GM19193 (cell line): Measurements from ENCODE around the gene ITGB3.

Source experiments
- POLR2A ChIP-seq: IDR thresholded peaks from 4 replicates; pipeline ENCODE4 v1.6.1; 2011; ENCODE audit not compliant: insufficient read depth, insufficient read length; ENCODE audit errors: extremely low read depth

ITGB3 gene

DNA sequence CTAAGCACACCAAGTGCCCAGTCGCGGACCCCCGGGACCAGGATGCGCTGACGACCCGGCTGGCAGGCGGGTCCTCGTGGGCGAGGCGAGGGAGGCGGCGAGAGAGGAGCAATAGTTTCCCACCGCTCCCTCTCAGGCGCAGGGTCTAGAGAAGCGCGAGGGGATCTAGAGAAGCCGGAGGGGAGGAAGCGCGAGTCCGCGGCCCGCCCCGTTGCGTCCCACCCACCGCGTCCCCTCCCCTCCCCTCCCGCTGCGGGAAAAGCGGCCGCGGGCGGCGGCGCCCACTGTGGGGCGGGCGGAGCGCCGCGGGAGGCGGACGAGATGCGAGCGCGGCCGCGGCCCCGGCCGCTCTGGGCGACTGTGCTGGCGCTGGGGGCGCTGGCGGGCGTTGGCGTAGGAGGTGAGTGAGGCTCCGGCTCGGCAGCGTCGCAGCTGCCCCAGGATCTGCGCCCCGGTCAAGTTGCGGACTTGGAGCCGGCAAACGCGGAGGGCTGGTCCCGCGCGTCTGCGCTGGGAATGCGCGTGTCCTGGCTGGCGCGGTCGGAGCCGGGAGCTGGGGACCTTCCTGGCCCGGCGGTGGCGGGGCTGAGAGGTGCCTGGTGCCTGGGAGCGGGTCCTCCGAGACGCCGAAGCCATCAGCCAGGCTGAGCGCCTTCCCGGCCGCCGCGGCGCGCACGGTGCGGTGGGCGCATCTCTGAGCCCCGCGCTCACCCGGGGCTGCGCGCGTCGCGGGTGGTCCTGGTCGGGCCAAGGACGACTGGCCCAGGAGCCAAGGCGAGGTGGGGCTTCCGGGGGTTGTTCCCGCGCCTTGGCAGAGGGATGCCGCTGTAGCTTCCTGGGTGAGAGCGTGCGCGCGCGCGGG is at the start of gene ITGB3:
TSS of gene ITGB3 (plus strand) at position 287 of the 862 bp plus-strand sequence. CDS start at position 322, 35 bp downstream.
- peak; percentile 24 for TF ChIP-seq POLR2A

DNA sequence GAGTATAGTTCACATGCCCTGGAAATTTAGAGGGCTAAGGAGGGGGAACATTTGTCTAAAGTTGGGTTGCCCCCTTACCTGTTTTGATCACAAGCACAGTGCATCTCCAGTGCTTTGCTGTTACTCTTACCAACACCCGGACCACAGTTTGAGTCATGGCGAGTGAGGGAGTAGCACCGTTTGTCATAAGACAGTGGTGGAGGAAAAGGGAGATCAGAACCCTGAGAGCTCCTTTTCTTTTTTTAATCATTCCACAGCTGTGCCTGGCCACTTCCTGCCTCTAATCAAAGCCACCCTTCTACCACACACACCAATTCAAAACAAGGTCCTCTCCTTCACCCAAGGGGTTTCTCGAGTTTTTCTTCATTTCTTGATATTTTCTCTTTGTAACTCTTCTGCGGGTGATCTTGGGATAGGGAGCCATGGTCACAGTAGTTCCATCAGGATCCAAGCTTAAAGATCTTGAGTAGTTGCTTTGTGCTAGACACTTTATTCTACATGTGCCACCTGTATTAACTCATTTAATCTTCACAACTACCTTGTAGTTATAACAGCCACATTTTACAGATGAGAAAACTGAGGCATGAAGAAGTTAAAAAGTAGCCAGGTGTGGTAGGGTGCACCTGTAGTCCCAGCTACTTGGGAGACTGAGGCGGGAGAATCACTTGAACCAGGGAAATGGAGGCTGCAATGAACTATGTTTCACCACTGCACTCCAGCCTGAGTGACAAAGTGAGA is 49.5 kb upstream of the ITGB3 start:
- TF ChIP-seq POLR2A = peak; percentile 20

DNA sequence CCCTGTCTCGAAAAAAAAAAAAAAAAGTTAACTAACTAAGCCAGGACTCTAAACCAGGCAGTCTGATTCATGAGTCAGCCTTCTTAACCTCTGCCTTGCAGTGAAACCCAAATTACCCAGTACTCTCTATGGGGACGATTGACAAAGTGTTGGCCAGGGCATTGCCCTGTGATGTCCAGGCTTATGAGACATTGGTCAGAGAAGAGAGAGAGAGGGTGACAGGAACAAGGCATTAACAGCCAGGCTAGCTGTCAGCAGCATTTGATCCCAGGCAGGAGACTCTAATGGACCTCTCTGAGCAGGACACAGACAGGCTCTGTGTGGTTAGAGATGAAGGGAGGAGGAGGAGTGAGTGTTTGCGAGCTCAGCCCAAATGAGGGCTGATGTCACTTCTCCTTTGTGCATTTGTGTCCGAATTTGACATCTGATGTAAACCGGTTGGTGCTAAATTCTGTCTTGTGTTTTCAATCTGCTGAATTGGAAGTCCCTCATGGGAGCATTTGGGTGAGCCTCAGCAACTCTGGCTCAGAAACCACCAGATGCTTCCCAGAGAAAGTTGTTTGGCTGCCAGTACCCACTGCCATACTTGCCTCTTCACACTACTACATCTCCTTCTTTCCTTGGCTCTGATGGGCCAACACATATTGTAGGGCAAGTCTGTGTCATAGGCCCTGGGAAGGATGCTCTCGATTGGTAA is 48.8 kb upstream of the ITGB3 start:
- peak; percentile 37 for TF ChIP-seq POLR2A

DNA sequence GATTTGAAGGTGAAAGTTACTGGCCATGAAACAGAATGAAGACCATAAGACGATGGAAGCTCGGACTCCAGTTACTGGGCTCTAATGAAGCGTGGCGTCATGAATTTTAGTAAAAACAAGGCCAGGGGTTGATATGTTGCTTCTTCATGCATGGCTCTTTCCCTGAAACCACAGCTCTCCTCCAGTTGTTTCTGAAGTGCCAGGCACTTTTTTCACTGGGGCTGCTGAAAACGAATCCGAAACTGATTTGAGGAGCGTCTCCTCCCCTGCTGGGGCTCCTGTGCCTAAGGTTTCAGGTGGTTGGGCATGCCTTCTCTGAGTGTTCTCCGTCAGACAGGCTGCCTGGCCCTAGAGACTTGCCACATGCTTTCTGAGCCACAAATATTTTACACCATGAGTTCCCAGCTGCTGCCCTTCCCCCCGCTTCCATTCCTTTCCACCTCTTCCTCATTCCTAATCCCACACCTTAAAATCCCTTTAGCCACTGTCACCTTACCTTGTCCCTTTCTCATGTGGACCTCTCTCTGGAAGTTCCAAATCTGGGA is 48.1 kb upstream of the ITGB3 start:
- peak; percentile 30 for TF ChIP-seq POLR2A

DNA sequence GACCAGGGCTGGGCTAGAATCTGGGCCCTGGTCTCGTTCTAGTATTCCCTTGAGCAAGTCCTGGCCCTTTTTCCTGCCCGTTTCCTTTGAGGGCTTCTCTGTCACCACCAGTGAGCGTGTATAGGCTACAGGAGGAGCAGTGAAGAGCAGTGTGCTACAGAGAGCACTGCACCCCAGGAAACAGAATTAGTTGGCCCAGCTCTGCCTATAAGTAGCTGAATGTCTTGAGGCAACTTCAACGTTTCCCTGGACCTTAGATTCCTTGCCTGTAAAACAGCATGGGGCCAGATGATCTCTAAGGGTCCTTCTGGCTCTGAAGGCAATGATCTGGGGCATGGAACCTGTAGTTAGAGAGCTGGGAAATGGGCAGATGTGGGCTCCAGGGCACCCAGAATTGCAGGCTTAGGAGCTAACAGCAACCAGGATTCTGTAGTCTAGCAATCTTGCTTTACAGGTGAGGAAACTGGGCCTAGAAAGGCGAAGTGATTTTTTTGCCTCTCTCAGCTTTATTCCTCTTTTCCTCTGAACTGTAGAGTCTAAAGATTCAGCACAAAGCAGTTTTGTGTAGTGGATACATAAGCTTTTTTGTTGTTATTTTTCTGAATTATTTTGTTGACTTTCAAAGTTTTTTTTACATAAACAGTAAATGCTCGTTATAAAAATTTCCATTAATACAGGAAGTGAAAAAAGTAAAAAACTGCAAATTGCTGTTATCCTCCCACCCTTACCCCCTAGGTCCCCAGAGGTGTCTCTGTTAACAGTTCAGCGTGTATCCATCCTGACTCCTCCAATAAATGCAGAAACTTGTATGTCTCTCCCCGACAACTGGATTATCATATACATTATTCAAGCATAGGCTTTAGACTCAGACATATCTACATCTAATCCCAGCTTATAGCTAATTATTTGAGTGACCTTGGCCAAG is 46.2 kb upstream of the ITGB3 start:
- TF ChIP-seq POLR2A = no peak

DNA sequence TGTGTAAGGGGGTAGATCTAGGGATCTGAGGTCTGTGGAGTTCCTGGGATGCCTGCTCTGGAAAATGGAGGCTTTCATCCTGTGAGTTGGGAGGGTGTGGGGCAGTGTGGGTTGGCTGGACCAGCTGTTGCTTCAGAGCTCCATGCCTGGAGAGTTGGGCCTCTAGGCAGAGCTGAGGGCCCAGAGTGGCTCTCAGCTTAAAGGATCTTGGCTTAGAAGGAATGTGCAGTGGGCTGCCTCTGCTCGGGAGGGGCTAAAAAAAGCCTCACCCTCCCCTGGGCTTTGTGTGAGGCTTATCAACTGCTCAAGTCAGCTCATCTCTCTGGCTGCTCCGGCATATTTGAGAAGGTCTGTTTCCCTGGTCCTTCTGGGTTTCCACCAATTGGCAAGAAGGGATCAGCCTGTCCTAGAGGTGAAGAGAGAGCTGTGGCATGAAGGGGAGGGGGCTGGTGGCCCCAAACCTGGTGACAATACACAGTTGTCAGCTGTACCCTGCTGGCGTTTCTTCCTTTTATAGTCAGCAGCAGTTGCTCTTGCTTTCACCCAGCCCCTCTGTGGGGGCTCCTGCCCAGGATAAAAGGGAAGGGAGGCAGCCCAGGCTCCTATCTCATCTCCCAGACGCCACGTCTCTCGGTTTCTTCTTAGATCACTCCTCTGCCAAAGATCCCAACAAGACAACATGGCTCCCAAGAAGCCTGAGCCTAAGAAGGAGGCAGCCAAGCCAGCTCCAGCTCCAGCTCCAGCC is 44.7 kb upstream of the ITGB3 start, which contains the start of gene MYL4:
TSS of gene MYL4 (plus strand) at position 605 of the 745 bp plus-strand sequence. CDS start at position 680, 75 bp downstream.
- no peak for TF ChIP-seq POLR2A

DNA sequence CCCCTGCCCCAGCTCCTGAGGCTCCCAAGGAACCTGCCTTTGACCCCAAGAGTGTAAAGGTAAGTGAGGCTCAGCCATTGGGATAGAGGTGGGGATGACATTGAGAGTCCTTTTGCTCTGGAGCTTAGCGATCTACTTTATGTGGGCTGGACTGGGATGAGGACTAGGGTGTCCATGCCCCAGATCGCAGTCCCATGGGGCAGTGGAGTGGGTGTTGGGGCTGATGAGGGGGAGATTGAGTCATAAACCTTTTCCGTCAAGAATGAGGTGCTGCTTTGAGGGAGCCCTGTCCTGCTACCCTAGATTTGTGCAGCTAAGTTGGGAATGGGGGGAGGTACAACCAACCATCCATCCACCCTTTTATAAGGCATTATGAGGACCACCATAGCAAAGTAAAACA is 44.1 kb upstream of the ITGB3 start:
- no peak for TF ChIP-seq POLR2A

DNA sequence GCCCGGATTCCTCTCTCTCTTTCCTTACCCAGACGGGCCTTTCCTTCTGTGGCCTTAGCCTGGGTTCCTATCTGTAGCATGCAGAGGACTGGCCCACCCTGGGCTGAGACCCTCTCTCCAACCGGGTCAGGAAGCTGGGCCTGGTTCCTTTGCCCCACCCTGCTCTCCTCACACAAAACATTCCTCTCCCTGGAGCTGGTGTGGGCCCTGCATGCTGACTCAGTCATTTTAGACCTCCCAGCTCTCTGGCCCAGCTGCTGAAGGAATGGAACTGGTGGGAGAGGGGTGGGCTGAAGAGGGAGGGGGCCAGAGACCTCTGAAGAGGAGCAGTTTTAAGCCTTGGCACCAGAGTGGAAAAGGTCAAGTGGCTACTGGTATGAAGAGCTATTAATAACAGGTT is 43.5 kb upstream of the ITGB3 start:
- no peak for TF ChIP-seq POLR2A

DNA sequence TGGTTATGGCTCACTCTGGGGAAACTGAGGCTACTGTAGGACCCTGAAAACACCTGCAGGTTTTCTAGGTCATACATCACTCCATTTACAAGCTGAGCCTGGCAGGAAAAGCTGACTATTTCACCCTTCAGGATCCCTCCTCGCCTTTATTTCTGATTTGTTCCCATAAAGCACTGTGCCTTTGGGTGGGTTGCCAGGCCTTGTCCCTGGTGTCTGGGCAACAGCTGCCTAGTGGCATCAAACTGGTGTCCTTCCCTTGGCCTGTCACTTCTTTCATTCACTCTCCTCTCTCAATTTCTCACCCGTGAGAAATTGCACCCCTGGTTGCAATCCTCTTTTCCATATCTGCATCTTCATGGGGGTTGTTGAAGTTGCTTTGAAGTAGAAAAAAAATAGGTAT is 42.8 kb upstream of the ITGB3 start:
- TF ChIP-seq POLR2A = no peak

DNA sequence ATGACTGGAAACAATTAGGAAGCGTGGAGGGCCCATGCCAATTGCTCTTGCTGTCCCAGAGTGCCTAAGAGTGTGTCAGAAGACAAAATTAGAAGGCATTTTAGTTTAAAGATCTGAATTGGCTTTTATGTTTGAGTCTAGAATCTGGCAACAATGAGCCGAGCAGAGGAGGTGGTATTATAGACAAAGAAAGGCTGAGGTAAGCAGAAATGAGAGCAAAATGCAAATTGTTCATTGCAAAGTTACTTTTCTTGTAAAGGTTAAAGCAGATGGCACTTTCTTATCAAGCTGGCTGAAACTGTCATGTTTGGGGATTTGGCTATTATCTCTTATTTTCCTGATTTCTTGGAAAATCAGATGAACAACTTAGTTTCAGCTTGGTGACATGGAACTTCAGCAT is 41.2 kb upstream of the ITGB3 start:
- no peak for TF ChIP-seq POLR2A

DNA sequence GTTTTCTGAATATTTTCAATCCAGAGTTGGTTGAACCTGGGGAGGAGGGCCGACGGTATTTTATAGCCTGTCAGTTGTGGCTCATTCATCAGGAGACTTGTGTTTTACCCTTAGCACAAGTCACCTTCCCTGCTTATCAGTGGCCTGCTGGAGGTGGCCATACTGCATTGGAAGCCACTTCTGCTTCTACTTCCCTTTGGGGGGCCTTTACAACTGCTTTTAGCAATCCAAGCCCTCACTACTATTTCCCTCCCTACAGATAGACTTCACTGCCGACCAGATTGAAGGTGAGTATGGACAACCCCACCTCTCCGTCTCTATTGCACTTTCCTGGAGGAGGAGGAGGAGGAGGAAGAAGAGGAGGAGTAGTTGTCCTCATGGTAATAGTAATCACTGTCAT is 40.1 kb upstream of the ITGB3 start:
- TF ChIP-seq POLR2A = no peak

DNA sequence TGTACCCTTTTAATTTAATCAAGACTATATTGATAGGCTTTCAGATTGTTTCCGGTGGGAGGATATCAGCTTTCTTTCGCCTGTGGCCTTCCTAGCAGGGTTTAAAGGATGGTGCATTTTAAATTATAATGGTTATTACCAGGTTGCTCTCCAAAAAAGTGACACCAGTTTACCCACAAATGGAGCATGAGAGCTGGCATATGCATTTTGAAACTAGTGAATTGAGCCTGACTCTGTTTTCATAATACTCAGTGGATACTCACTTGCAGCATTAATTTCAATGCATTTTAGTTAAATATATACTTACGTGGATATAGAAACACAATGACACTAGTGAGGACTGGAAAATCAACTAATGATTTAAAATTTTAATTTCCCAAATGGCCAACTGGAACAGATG is 38.7 kb upstream of the ITGB3 start:
- no peak for TF ChIP-seq POLR2A

DNA sequence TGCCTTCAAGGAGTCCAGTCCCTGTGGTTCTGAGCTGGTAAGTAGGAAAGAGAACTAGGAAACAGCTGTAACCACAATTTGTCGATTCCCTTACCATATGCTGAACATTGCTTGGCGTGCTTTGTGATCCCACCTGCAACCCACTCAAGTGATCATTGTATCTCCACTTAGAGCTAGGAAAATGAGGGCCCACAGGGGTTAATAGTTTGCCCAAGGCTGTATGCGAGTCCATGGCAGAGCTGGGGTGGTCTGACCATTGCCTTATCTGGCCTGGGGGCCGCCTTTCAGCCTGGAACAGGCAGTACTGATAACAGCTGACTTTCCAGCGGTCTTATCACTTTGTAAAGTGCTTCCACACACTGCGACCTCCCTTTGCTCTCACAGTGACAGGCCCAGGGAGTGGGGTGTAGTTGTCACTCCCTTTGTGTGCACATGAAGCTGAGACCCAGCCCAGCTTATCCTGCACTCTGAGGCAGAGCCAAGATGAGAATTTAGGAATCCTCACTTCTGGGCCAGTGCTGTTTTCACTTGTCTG is 34.7 kb upstream of the ITGB3 start:
- TF ChIP-seq POLR2A = no peak
